NT2/D1 (cell line): ENCODE measurements around the gene SLC24A3.

ENCODE experiments used
- YY1 ChIP-seq: IDR thresholded peaks from 2 replicates; pipeline ENCODE4 v1.6.1; 2011; ENCODE audit not compliant: insufficient read length, insufficient read depth
- ZNF274 ChIP-seq: IDR thresholded peaks from 2 replicates; pipeline ENCODE4 v1.6.1; 2011; ENCODE audit warnings: mild to moderate bottlenecking, low read depth, low read length

- TF ChIP-seq YY1, result no peak
- no peak for TF ChIP-seq ZNF274
These were observed 330.7 kb downstream of the SLC24A3 start for GRCh38 chr20:19543101-19543500.
